B cell (primary cell): Measurements from ENCODE around the gene SERINC5. TPM values are rescaled to one million over a fixed set of nuclear protein-coding genes. Genes with fewer than 3 reads are reported as not detected.

ENCODE experiments used
- ATAC-seq: fragments of 200-7000 bp; cut with Tn5 transposase; one replicate; pipeline ENCODE4 v1.10.0; 2021; ENCODE audit warnings: low read depth, mild to moderate bottlenecking, moderate number of reproducible peaks, moderate library complexity
- CTCF ChIA-PET: fragments of 350-600 bp; sonication (Branson Sonifier 250); formaldehyde crosslinking; loops from one replicate; lab custom pipeline; 2021; ENCODE audit warnings: antibody characterized with exemption, inconsistent platforms; lab: Charles Lee
- POLR2A ChIA-PET: fragments of 350-600 bp; sonication (Branson Sonifier 250); formaldehyde crosslinking; loops from one replicate; lab custom pipeline; 2021; ENCODE audit warnings: antibody characterized with exemption; lab: Charles Lee
- DNase-seq: peaks from one replicate; pipeline ENCODE4 v3.0.0; 2013
- H2AFZ ChIP-seq: 2 replicates; pipeline ENCODE4 v1.6.1; 2012; ENCODE audit warnings: mild to moderate bottlenecking, low read depth, low read length; ENCODE audit not compliant: insufficient read depth, poor library complexity, severe bottlenecking
- H3K27ac ChIP-seq, 2 donors: 1 replicate in 1 of 2; 2 replicates in 1 of 2; pipeline ENCODE4 v1.5.1; 2012 to 2013; ENCODE audit warnings: low read length in 2 of 2, mild to moderate bottlenecking in 2 of 2, moderate library complexity in 1 of 2
- H3K27me3 ChIP-seq, 4 experiments: fragments of 200-600 bp in 1 of 4; sonication (generic) in 1 of 4; replicated peaks in 1 of 4; 1 replicate in 2 of 4; 2 replicates in 2 of 4; pipeline versions ENCODE4 v1.6.1 to v1.7.0; 2013 to 2016; ENCODE audit warnings: low read length in 3 of 4, mild to moderate bottlenecking in 2 of 4, mixed read lengths in 1 of 4, moderate library complexity in 1 of 4; ENCODE audit not compliant: insufficient read depth in 4 of 4, control insufficient read depth in 3 of 4; ENCODE audit errors: control extremely low read depth in 1 of 4
- H3K36me3 ChIP-seq, 2 experiments: replicated peaks in 1 of 2; 1 replicate in 1 of 2; 2 replicates in 1 of 2; pipeline versions ENCODE4 v1.6.1 to v1.7.1; 2013; ENCODE audit warnings: low read length in 1 of 2; ENCODE audit not compliant: insufficient read depth in 2 of 2, control insufficient read depth in 1 of 2; ENCODE audit errors: control extremely low read depth in 1 of 2, extremely low read depth in 1 of 2
- H3K4me1 ChIP-seq, 2 donors: fragments of 200-600 bp in 1 of 2; sonication (generic) in 1 of 2; 1 replicate in 1 of 2; 2 replicates in 1 of 2; pipeline versions ENCODE4 v1.5.1 to v1.6.1; 2013 to 2017; ENCODE audit warnings: low read length in 2 of 2; ENCODE audit not compliant: control insufficient read depth in 2 of 2, insufficient read depth in 2 of 2
- H3K4me2 ChIP-seq: replicated peaks from 2 replicates; pipeline ENCODE3; 2012; ENCODE audit warnings: mild to moderate bottlenecking, low read depth, low read length; ENCODE audit not compliant: poor library complexity, severe bottlenecking
- H3K4me3 ChIP-seq, 5 experiments: fragments of 200-600 bp in 1 of 5; sonication (generic) in 1 of 5; 1 replicate in 3 of 5; 2 replicates in 2 of 5; pipeline versions ENCODE4 v1.5.1 to v1.7.0; 2011 to 2016; ENCODE audit warnings: low read length in 4 of 5, mild to moderate bottlenecking in 4 of 5, low read depth in 2 of 5, control low read depth in 1 of 5, moderate library complexity in 1 of 5; ENCODE audit not compliant: insufficient read depth in 1 of 5; ENCODE audit errors: control extremely low read depth in 1 of 5, extremely low read depth in 1 of 5
- H3K79me2 ChIP-seq: fragments of 200-600 bp; sonication (generic); one replicate; pipeline ENCODE4 v1.6.0; 2016; ENCODE audit warnings: low read length; ENCODE audit not compliant: control insufficient read depth, insufficient read depth
- H3K9ac ChIP-seq: fragments of 200-600 bp; sonication (generic); 2 replicates; pipeline ENCODE4 v1.6.1; 2017; ENCODE audit warnings: mild to moderate bottlenecking, low read length, moderate library complexity
- H3K9me3 ChIP-seq, 3 donors: one replicate each; pipeline versions ENCODE4 v1.6.1 to v1.7.1; 2013; ENCODE audit warnings: low read length in 2 of 3; ENCODE audit not compliant: control insufficient read depth in 2 of 3, insufficient read depth in 1 of 3; ENCODE audit errors: control extremely low read depth in 1 of 3
- H4K20me1 ChIP-seq: 2 replicates; pipeline ENCODE4 v1.6.0; 2012; ENCODE audit warnings: mild to moderate bottlenecking, low read length; ENCODE audit not compliant: insufficient read depth, control insufficient read depth, poor library complexity, severe bottlenecking
- H3K27ac Mint-ChIP-seq: one replicate; pipeline ENCODE4 v1.8.0; 2021; ENCODE audit warnings: mixed read lengths
- H3K27me3 Mint-ChIP-seq: one replicate; pipeline ENCODE4 v1.8.0; 2021; ENCODE audit warnings: mixed read lengths
- H3K4me1 Mint-ChIP-seq: one replicate; pipeline ENCODE4 v1.8.0; 2021; ENCODE audit warnings: mixed read lengths
- H3K4me3 Mint-ChIP-seq: one replicate; pipeline ENCODE4 v1.8.0; 2021; ENCODE audit warnings: mixed read lengths
- H3K9me3 Mint-ChIP-seq: one replicate; pipeline ENCODE4 v1.8.0; 2022; ENCODE audit warnings: mixed read lengths; ENCODE audit not compliant: insufficient read depth
- CTCF ChIP-seq: fragments of 200-600 bp; IDR thresholded peaks from one replicate; pipeline ENCODE4 v1.8.0; 2022; ENCODE audit warnings: antibody characterized with exemption, mild to moderate bottlenecking
- EZH2 ChIP-seq: IDR thresholded peaks from 2 replicates; pipeline ENCODE4 v1.6.1; 2012; ENCODE audit warnings: borderline replicate concordance, low read depth, mild to moderate bottlenecking, moderate library complexity, low read length; ENCODE audit not compliant: insufficient read depth, poor library complexity, severe bottlenecking
- WGBS: methylation state at CpG from one replicate; pipeline ENCODE4 v1.1.5; 2013; ENCODE audit warnings: missing lambda C conversion rate; ENCODE audit not compliant: insufficient coverage; 5-methylcytosine and 5-hydroxymethylcytosine counted together
- intact Hi-C: fragments of 100-400 bp; cut with micrococcal nuclease; formaldehyde crosslinking; loops from one replicate; pipeline ENCODE4 v1.10.0; 2022
- polyA plus RNA-seq: library from polyadenylated mRNA; depleted of rRNA; stranded (reverse); fragments of >200 nt; gene quantifications from 2 replicates; pipeline ENCODE4 v1.2.3, GENCODE V29; 2012
- total RNA-seq, 2 donors: library from RNA; stranded (reverse); fragments of 120-200 nt in 1 of 2; gene quantifications; 1 replicate in 1 of 2; 2 replicates in 1 of 2; pipeline versions ENCODE4 v1.2.3 to v1.2.4, GENCODE V29; 2013 to 2022

Gene SERINC5
- total and polyA plus RNA-seq, 2 donors (not counting 1 experiment from before 2014, with no cell fraction given): 2.4 to 9.5 TPM

- 100% methylated on average over 2 of the region's 2 CpGs for WGBS
- Histone ChIP-seq H3K4me2 (no peak overlapping the region), H3K27ac (no peak overlapping the region), H2AFZ (no peak overlapping the region), H3K27me3 (no peaks in the 10 kb centered on the region), H3K9me3 (no peaks in the 10 kb centered on the region), H3K79me2 (no peaks in the 10 kb centered on the region), H3K9ac (no peak overlapping the region), H4K20me1 (no peaks in the 10 kb centered on the region), H3K36me3 (peaks cover 8 to 10% of the 10 kb centered on the region in 2 experiments), H3K4me1 (no peaks in the 10 kb centered on the region), H3K4me3 (no peak overlapping the region)
- ATAC-seq (no peak), DNase-seq (no peak)
- Mint-ChIP-seq H3K27me3 (no peaks in the 10 kb centered on the region), H3K4me1 (no peaks in the 10 kb centered on the region), H3K9me3 (no peaks in the 10 kb centered on the region), H3K27ac (no peak overlapping the region), H3K4me3 (no peak overlapping the region)
- POLR2A ChIA-PET: no interaction called here
- CTCF ChIA-PET: interaction anchor here (0.6 kb wide), 1 partner anchor 52 kb away, joined by 3 read pairs; no protein-coding TSS in a partner anchor
- TF ChIP-seq CTCF: no peak
- TF ChIP-seq EZH2: no peak
- intact Hi-C loops: no loop called here
Measured at GRCh38 chr5:80170117-80170535, 85.7 kb downstream of the SERINC5 start.

GRCh38 chr5:80168388-80169028 lies 87.3 kb downstream of the SERINC5 start:
- WGBS: 100% methylated on average over 3 of the region's 8 CpGs
- Mint-ChIP-seq H3K9me3 (no peaks in the 10 kb centered on the region), H3K4me3 (no peak overlapping the region), H3K27ac (no peak overlapping the region), H3K27me3 (no peaks in the 10 kb centered on the region), H3K4me1 (no peaks in the 10 kb centered on the region)
- peaks cover 3 to 8% of the 10 kb centered on the region in 2 experiments for H3K36me3 ChIP-seq
- no peak for TF ChIP-seq CTCF
- TF ChIP-seq EZH2: no peak
- no peak overlapping the region for H3K9ac ChIP-seq
- H3K4me1 ChIP-seq: no peaks in the 10 kb centered on the region
- intact Hi-C loops: no loop called here
- no peak overlapping the region for H3K4me2 ChIP-seq
- H2AFZ ChIP-seq: no peak overlapping the region
- DNase-seq (no peak), ATAC-seq (no peak)
- no peaks in the 10 kb centered on the region for H3K9me3 ChIP-seq
- H3K4me3 ChIP-seq: no peak overlapping the region
- no peaks in the 10 kb centered on the region for H4K20me1 ChIP-seq
- ChIA-PET CTCF (no interaction called here), POLR2A (no interaction called here)
- H3K27me3 ChIP-seq: no peaks in the 10 kb centered on the region
- no peaks in the 10 kb centered on the region for H3K79me2 ChIP-seq
- no peak overlapping the region for H3K27ac ChIP-seq
